Neural progenitor cell (in vitro differentiated cells): ENCODE measurements around the gene SERPINI1. TPM values are rescaled to one million over a fixed set of nuclear protein-coding genes. Genes with fewer than 3 reads are reported as not detected.

Experiments used
- DNase-seq: peaks from one replicate; pipeline ENCODE4 v3.0.0-alpha.2; 2016; ENCODE audit warnings: low spot score
- H2AFZ ChIP-seq: fragments of 200-600 bp; sonication (generic); replicated peaks from 2 replicates; pipeline ENCODE4 v1.6.1; 2016; ENCODE audit warnings: antibody characterized with exemption
- H3F3A ChIP-seq: fragments of 200-600 bp; sonication (generic); 2 replicates; pipeline ENCODE4 v1.6.1; 2016; ENCODE audit warnings: antibody characterized with exemption, low read depth
- H3K27ac ChIP-seq: fragments of 200-600 bp; sonication (generic); 2 replicates; pipeline ENCODE4 v1.5.1; 2016; ENCODE audit warnings: mild to moderate bottlenecking
- H3K27me3 ChIP-seq: fragments of 200-600 bp; sonication (generic); 2 replicates; pipeline ENCODE4 v1.6.1; 2016; ENCODE audit warnings: mild to moderate bottlenecking, moderate library complexity
- H3K36me3 ChIP-seq: fragments of 200-600 bp; sonication (generic); 2 replicates; pipeline ENCODE4 v1.5.1; 2016
- H3K4me1 ChIP-seq: fragments of 200-600 bp; sonication (generic); 2 replicates; pipeline ENCODE4 v1.6.1; 2016; ENCODE audit warnings: mixed run types
- H3K4me2 ChIP-seq: fragments of 200-600 bp; sonication (generic); 2 replicates; pipeline ENCODE4 v1.6.1; 2016
- H3K4me3 ChIP-seq: fragments of 200-600 bp; sonication (generic); 2 replicates; pipeline ENCODE4 v1.5.1; 2016
- H3K79me2 ChIP-seq: fragments of 200-600 bp; sonication (generic); 2 replicates; pipeline ENCODE4 v1.6.1; 2016; ENCODE audit warnings: low read depth
- H3K9ac ChIP-seq: fragments of 200-600 bp; sonication (generic); 2 replicates; pipeline ENCODE4 v1.6.1; 2016
- H3K9me3 ChIP-seq: fragments of 200-600 bp; sonication (generic); 2 replicates; pipeline ENCODE4 v1.5.1; 2016; ENCODE audit warnings: low read depth
- H4K20me1 ChIP-seq: fragments of 200-600 bp; sonication (generic); 2 replicates; pipeline ENCODE4 v1.6.1; 2016; ENCODE audit warnings: low read depth
- H3K27ac Mint-ChIP-seq: 3 replicates; pipeline ENCODE4 v1.8.0; 2021; ENCODE audit warnings: mixed read lengths
- H3K27me3 Mint-ChIP-seq: 2 replicates; pipeline ENCODE4 v1.8.0; 2022; ENCODE audit warnings: low read depth, mild to moderate bottlenecking, inconsistent platforms, moderate library complexity, mixed read lengths; ENCODE audit not compliant: insufficient read depth
- H3K36me3 Mint-ChIP-seq: 3 replicates; pipeline ENCODE4 v1.8.0; 2021; ENCODE audit warnings: mixed read lengths
- H3K4me1 Mint-ChIP-seq: 3 replicates; pipeline ENCODE4 v1.8.0; 2021; ENCODE audit warnings: mixed read lengths
- H3K4me3 Mint-ChIP-seq: 3 replicates; pipeline ENCODE4 v1.8.0; 2021; ENCODE audit warnings: mild to moderate bottlenecking, moderate library complexity, mixed read lengths
- H3K9me3 Mint-ChIP-seq: 3 replicates; pipeline ENCODE4 v1.8.0; 2020; ENCODE audit warnings: mixed read lengths
- CTCF ChIP-seq: fragments of 200-600 bp; sonication (generic); IDR thresholded peaks from 2 replicates; pipeline ENCODE4 v1.5.1; 2017; ENCODE audit warnings: antibody characterized with exemption, mild to moderate bottlenecking
- EZH2 ChIP-seq: fragments of 200-600 bp; sonication (generic); IDR thresholded peaks from 2 replicates; pipeline ENCODE4 v1.6.1; 2017; ENCODE audit warnings: antibody characterized with exemption, mild to moderate bottlenecking, moderate library complexity
- EZH2phosphoT487 ChIP-seq: fragments of 200-600 bp; sonication (generic); IDR thresholded peaks from 2 replicates; pipeline ENCODE4 v1.6.1; 2017; ENCODE audit warnings: antibody characterized with exemption
- total RNA-seq: library from RNA; depleted of rRNA; stranded (reverse); fragments of >200 nt; gene quantifications from 2 replicates; pipeline ENCODE4 v1.2.3, GENCODE V29; 2015; ENCODE audit warnings: low replicate concordance

SERPINI1 gene
- total RNA-seq, 1 donor from 2014 or later = 8.9 TPM

DNA sequence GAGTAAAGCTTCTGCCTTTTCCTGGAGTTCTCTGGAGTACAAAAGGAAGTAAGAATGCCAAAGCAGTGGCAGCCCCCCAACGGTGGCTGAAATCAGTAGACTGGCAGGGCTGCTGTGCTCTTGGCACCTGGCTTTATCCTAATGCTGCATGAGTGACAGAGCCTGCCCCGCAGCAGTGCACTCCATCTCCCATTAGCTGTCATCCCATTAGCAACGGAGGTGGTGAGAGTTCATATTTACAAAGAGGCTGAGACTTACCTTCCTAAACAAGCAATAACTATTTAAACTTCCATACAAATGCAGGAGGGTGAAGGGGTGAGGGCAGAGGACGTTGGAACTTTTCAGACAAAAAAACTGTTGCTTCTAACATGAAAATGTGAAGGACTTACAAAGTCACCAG, 51.9 kb downstream of the SERPINI1 start:
- H3K4me3 ChIP-seq = no peak overlapping the region
- H3K4me2 ChIP-seq = no peak overlapping the region
- Mint-ChIP-seq H3K36me3 (no peaks in the 10 kb centered on the region), H3K27ac (no peak overlapping the region), H3K9me3 (no peaks in the 10 kb centered on the region), H3K4me1 (no peaks in the 10 kb centered on the region), H3K27me3 (peaks cover 2% of the 10 kb centered on the region), H3K4me3 (no peak overlapping the region)
- TF ChIP-seq CTCF (no peak), EZH2phosphoT487 (no peak), EZH2 (no peak)
- no peak overlapping the region for H2AFZ ChIP-seq
- no peak overlapping the region for H3K9ac ChIP-seq
- H3K27me3 ChIP-seq = no peaks in the 10 kb centered on the region
- no peaks in the 10 kb centered on the region for H3K4me1 ChIP-seq
- no peaks in the 10 kb centered on the region for H3K79me2 ChIP-seq
- H3K36me3 ChIP-seq = no peaks in the 10 kb centered on the region
- no peak for DNase-seq
- H4K20me1 ChIP-seq = no peaks in the 10 kb centered on the region
- H3K9me3 ChIP-seq = no peaks in the 10 kb centered on the region
- no peaks in the 10 kb centered on the region for H3F3A ChIP-seq
- no peak overlapping the region for H3K27ac ChIP-seq

DNA sequence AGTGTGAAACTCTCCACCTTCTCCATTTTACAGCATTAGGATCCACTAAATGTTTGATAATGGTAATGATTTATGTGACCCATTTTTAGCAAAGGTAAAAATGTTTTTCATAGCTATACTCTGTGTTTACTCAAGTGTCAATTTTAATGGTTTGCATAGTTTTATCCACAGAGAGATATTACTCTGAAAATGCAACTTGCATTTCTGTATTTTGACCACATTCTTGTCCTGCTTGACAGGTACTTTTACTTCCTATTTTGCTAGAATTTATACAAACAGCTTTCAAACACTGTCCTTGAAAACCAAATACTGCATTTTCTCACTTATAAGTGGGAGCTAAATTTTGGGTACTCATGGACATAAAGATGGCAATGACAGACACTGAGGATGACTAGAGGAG, 62.9 kb downstream of the SERPINI1 start:
- Histone ChIP-seq H3K36me3 (no peaks in the 10 kb centered on the region), H3K4me3 (no peak overlapping the region), H3K79me2 (no peaks in the 10 kb centered on the region), H3K4me2 (no peak overlapping the region), H3K27me3 (no peaks in the 10 kb centered on the region), H3F3A (no peaks in the 10 kb centered on the region), H4K20me1 (no peaks in the 10 kb centered on the region), H2AFZ (no peak overlapping the region), H3K9ac (no peak overlapping the region), H3K27ac (no peak overlapping the region), H3K4me1 (no peaks in the 10 kb centered on the region), H3K9me3 (no peaks in the 10 kb centered on the region)
- Mint-ChIP-seq H3K27me3 (no peaks in the 10 kb centered on the region), H3K4me1 (no peaks in the 10 kb centered on the region), H3K9me3 (no peaks in the 10 kb centered on the region), H3K27ac (no peak overlapping the region), H3K36me3 (no peaks in the 10 kb centered on the region), H3K4me3 (no peak overlapping the region)
- TF ChIP-seq EZH2phosphoT487 (no peak), EZH2 (no peak), CTCF (no peak)
- DNase-seq = no peak

- Mint-ChIP-seq H3K4me3 (no peak overlapping the region), H3K9me3 (no peaks in the 10 kb centered on the region), H3K27me3 (no peaks in the 10 kb centered on the region), H3K36me3 (no peaks in the 10 kb centered on the region), H3K27ac (no peak overlapping the region), H3K4me1 (no peaks in the 10 kb centered on the region)
- Histone ChIP-seq H3K4me1 (no peaks in the 10 kb centered on the region), H3K27ac (no peak overlapping the region), H4K20me1 (no peaks in the 10 kb centered on the region), H3K4me3 (no peak overlapping the region), H3K9me3 (no peaks in the 10 kb centered on the region), H3F3A (no peaks in the 10 kb centered on the region), H3K9ac (no peak overlapping the region), H3K79me2 (no peaks in the 10 kb centered on the region), H3K27me3 (no peaks in the 10 kb centered on the region), H3K36me3 (no peaks in the 10 kb centered on the region), H3K4me2 (no peak overlapping the region), H2AFZ (no peak overlapping the region)
- DNase-seq = no peak
- TF ChIP-seq EZH2phosphoT487 = no peak
- TF ChIP-seq CTCF = no peak
- TF ChIP-seq EZH2 = no peak
Observed at GRCh38 chr3:167808910-167809309, 73.4 kb downstream of the SERPINI1 start.
